Activated naive CD4-positive, alpha-beta T cell treated with anti-CD3 and anti-CD28 coated beads, Interleukin-2, amount 10 ng/mL, durations not matched to agents 7 days and 5 days (primary cell): ENCODE measurements around the gene GABRB1.

Experiments used
- CTCF ChIA-PET: fragments of 350-600 bp; sonication (Branson Sonifier 250); formaldehyde crosslinking; loops from one replicate; lab custom pipeline; 2021; ENCODE audit warnings: antibody characterized with exemption; lab: Charles Lee
- DNase-seq: peaks from one replicate; pipeline ENCODE4 v3.0.0-alpha.2; 2020
- H3K27ac Mint-ChIP-seq: one replicate; pipeline ENCODE4 v1.8.0; 2021; ENCODE audit warnings: mild to moderate bottlenecking, moderate library complexity, mixed read lengths
- H3K27me3 Mint-ChIP-seq: one replicate; pipeline ENCODE4 v1.8.0; 2021; ENCODE audit warnings: mild to moderate bottlenecking, mixed read lengths
- H3K36me3 Mint-ChIP-seq: one replicate; pipeline ENCODE4 v1.8.0; 2021; ENCODE audit warnings: mixed read lengths
- H3K4me1 Mint-ChIP-seq: one replicate; pipeline ENCODE4 v1.8.0; 2021; ENCODE audit warnings: mixed read lengths
- H3K4me3 Mint-ChIP-seq: one replicate; pipeline ENCODE4 v1.8.0; 2021; ENCODE audit warnings: mild to moderate bottlenecking, moderate library complexity, mixed read lengths
- H3K9me3 Mint-ChIP-seq: one replicate; pipeline ENCODE4 v1.8.0; 2021; ENCODE audit warnings: mixed read lengths

Gene GABRB1

DNA sequence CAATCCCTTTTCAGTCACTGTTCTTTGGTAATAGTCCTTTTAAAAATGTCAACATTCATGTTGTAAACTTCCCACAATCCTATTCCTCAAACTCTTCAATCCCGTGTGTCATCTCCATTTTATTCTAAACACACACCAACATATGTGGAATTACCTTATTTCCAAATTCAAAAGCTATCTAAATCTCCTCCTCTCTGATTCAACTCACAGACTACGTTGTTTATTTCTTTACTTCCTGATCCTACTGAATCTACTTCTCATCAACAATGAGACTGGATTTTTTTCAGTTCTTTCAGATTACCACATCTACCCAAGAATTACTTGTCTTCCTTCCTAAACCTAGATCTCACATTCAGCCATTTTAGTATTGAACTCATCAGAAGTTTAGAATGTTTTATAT, 188.2 kb downstream of the GABRB1 start:
- Mint-ChIP-seq H3K4me3 (no peak overlapping the region), H3K27me3 (no peaks in the 10 kb centered on the region), H3K9me3 (no peaks in the 10 kb centered on the region), H3K27ac (no peak overlapping the region), H3K4me1 (no peaks in the 10 kb centered on the region), H3K36me3 (no peaks in the 10 kb centered on the region)
- DNase-seq: no peak
- CTCF ChIA-PET: no interaction called here

DNA sequence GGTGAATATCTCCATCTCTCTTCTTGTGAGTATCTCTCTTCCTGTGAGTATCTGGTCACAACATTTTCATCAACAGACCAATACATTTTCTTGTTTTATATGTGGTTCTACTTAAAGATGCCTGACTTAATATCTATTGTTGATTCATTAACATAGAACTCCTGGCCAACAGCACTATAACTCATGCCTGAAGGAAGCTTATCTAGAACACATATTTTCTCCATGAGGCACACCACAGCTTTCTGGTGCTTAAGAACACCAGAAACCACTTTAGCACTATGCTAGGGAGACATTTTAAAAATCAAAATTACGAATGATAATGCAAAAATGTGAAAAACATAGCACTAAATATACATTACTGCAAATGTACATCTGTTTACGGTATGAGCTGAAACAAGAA, 190.4 kb downstream of the GABRB1 start:
- Mint-ChIP-seq H3K9me3 (no peaks in the 10 kb centered on the region), H3K36me3 (no peaks in the 10 kb centered on the region), H3K4me3 (no peak overlapping the region), H3K4me1 (no peaks in the 10 kb centered on the region), H3K27ac (no peak overlapping the region), H3K27me3 (no peaks in the 10 kb centered on the region)
- CTCF ChIA-PET: no interaction called here
- DNase-seq: no peak

GRCh38 chr4:47222276-47222675, 190.9 kb downstream of the GABRB1 start:
- CTCF ChIA-PET: no interaction called here
- no peak overlapping the region for H3K4me3 Mint-ChIP-seq
- no peaks in the 10 kb centered on the region for H3K9me3 Mint-ChIP-seq

DNA sequence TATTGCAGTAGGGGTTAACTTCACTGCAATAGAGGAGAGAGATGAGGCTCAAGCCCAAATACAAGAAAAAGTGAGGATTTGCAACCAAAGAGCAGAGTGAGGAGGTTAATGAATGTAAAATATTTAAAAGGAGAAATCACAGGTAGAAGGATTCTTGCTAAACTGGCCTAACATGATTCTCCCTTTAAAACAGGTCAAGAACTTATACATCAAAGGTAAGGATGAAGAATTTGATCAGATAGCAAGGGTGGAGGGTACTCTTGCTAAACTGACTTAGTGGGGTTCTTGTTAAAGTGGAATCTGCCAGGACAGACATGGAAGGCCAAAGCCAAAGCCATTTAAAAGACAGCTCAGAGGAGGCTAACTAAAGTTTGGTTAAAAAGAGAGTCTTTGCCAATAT, 193.0 kb downstream of the GABRB1 start:
- CTCF ChIA-PET: interaction anchor here (0.6 kb wide), 1 partner anchor 24 kb away, joined by 3 read pairs; no protein-coding TSS in a partner anchor
- no peak overlapping the region for H3K4me3 Mint-ChIP-seq
- no peak overlapping the region for H3K27ac Mint-ChIP-seq

More at GRCh38 chr4:47222276-47222675, 190.9 kb downstream of the GABRB1 start:
- Mint-ChIP-seq H3K27me3 (no peaks in the 10 kb centered on the region), H3K4me1 (no peaks in the 10 kb centered on the region), H3K27ac (no peak overlapping the region), H3K36me3 (no peaks in the 10 kb centered on the region)
- DNase-seq: no peak

GRCh38 chr4:47235721-47236120, 204.4 kb downstream of the GABRB1 start:
- Mint-ChIP-seq H3K27me3 (no peaks in the 10 kb centered on the region), H3K36me3 (no peaks in the 10 kb centered on the region), H3K9me3 (no peaks in the 10 kb centered on the region), H3K4me1 (no peaks in the 10 kb centered on the region), H3K4me3 (no peak overlapping the region), H3K27ac (no peak overlapping the region)
- no peak for DNase-seq
- CTCF ChIA-PET: no interaction called here

More for the DNA sequence above, 193.0 kb downstream of the GABRB1 start:
- Mint-ChIP-seq H3K36me3 (no peaks in the 10 kb centered on the region), H3K4me1 (no peaks in the 10 kb centered on the region), H3K9me3 (no peaks in the 10 kb centered on the region), H3K27me3 (no peaks in the 10 kb centered on the region)
- no peak for DNase-seq

DNA sequence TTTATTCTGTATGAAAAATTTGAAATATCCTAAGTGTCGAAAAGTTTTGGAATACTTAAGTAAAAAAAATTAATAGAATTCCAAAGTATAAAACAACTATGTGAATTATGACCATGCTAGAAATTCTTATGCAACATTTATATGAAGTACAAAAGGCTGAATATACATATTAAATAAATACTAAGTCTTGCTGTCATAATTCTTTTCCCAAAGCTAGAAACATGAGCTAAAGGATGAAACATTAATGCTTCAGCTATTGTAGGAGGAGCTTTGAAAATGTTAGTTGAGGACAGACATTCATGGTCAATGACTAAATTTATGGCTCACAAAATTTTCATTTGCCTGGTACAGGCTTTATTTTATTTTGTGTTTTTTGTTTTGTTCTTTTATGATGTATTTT, 207.3 kb downstream of the GABRB1 start:
- no peak overlapping the region for H3K4me3 Mint-ChIP-seq
- H3K36me3 Mint-ChIP-seq: no peaks in the 10 kb centered on the region
- no peaks in the 10 kb centered on the region for H3K27me3 Mint-ChIP-seq
- H3K27ac Mint-ChIP-seq: no peak overlapping the region
- H3K9me3 Mint-ChIP-seq: no peaks in the 10 kb centered on the region
- CTCF ChIA-PET: no interaction called here
- DNase-seq: no peak
- H3K4me1 Mint-ChIP-seq: no peaks in the 10 kb centered on the region

- Mint-ChIP-seq H3K27me3 (no peaks in the 10 kb centered on the region), H3K9me3 (no peaks in the 10 kb centered on the region), H3K36me3 (no peaks in the 10 kb centered on the region), H3K4me1 (no peaks in the 10 kb centered on the region), H3K27ac (no peak overlapping the region), H3K4me3 (no peak overlapping the region)
- CTCF ChIA-PET: no interaction called here
- DNase-seq: no peak
Observed at GRCh38 chr4:47239649-47240048, 208.3 kb downstream of the GABRB1 start.

- H3K4me3 Mint-ChIP-seq: no peak overlapping the region
- no peak overlapping the region for H3K27ac Mint-ChIP-seq
- CTCF ChIA-PET: no interaction called here
- H3K4me1 Mint-ChIP-seq: no peaks in the 10 kb centered on the region
- no peaks in the 10 kb centered on the region for H3K9me3 Mint-ChIP-seq
- no peaks in the 10 kb centered on the region for H3K36me3 Mint-ChIP-seq
- H3K27me3 Mint-ChIP-seq: no peaks in the 10 kb centered on the region
- no peak for DNase-seq
Observed at GRCh38 chr4:47251348-47252135, 220.2 kb downstream of the GABRB1 start.

DNA sequence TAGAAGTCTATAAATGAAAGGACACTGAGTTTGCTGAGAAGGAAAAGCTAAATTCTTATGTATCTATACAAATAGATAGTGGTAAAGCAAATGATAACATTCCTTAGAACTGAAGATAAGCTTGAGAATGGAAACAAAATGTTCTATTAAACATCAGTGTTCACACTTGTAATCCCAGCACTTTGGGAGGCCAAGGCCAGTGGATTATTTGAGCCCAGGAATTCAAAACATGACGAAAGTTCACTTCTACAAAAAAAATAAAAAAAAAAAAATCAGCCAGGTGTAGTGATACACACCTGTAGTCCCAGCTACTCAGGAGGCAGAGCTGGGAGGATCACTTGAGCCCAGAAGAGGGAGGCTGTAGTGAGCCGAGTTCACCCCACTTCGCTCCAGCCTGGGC, 232.4 kb downstream of the GABRB1 start:
- no peaks in the 10 kb centered on the region for H3K9me3 Mint-ChIP-seq

DNA sequence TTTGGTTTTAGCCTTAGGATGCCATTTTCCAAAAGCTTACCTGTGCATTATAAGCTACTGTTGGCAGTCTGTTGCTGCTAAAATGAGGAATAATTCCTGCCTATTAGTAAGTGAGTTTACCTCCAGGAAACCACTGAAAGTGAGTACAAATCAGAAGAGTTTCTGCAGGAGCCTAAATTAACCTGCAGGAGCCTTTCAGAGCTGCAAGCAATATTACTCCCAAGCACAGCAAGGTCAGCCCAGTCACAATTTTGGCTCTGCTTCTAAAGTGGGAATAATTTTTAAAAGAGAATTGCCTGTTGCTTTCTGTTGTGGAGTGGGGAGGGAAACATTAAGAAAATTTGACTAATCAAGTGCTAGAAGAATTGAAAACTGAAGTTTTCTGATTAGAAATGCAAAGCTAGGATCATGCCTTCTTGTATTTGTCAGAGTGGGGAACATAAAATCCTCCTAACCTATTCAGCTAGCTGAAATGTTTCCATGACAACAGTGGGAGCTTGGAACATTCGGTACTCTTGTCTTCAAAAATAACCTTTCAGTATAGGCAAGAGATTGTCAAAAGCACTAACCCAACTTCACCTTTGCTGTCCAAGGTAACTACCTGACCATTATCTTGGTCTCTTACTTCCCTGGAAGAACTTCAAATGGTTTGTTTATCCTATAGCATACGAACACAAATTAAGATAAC, 239.0 kb downstream of the GABRB1 start:
- Mint-ChIP-seq H3K27me3 (no peaks in the 10 kb centered on the region), H3K27ac (no peak overlapping the region), H3K9me3 (no peaks in the 10 kb centered on the region), H3K36me3 (no peaks in the 10 kb centered on the region), H3K4me3 (no peak overlapping the region), H3K4me1 (no peaks in the 10 kb centered on the region)
- CTCF ChIA-PET: no interaction called here
- no peak for DNase-seq

More for the DNA sequence above, 232.4 kb downstream of the GABRB1 start:
- no peak for DNase-seq
- Mint-ChIP-seq H3K4me3 (no peak overlapping the region), H3K27ac (no peak overlapping the region), H3K36me3 (no peaks in the 10 kb centered on the region), H3K27me3 (no peaks in the 10 kb centered on the region), H3K4me1 (no peaks in the 10 kb centered on the region)
- CTCF ChIA-PET: no interaction called here

- no peak for DNase-seq
- Mint-ChIP-seq H3K36me3 (no peaks in the 10 kb centered on the region), H3K27me3 (no peaks in the 10 kb centered on the region), H3K4me1 (no peaks in the 10 kb centered on the region), H3K27ac (no peak overlapping the region), H3K9me3 (no peaks in the 10 kb centered on the region), H3K4me3 (no peak overlapping the region)
- CTCF ChIA-PET: no interaction called here
Observed at GRCh38 chr4:47271291-47271690, 239.9 kb downstream of the GABRB1 start.

- H3K4me3 Mint-ChIP-seq: no peak overlapping the region
- no peaks in the 10 kb centered on the region for H3K36me3 Mint-ChIP-seq
- no peak for DNase-seq
- H3K9me3 Mint-ChIP-seq: no peaks in the 10 kb centered on the region
- no peaks in the 10 kb centered on the region for H3K27me3 Mint-ChIP-seq
- no peak overlapping the region for H3K27ac Mint-ChIP-seq
- CTCF ChIA-PET: no interaction called here
- no peaks in the 10 kb centered on the region for H3K4me1 Mint-ChIP-seq
Observed at GRCh38 chr4:47274901-47275300, 243.5 kb downstream of the GABRB1 start.

- Mint-ChIP-seq H3K9me3 (no peaks in the 10 kb centered on the region), H3K4me1 (no peaks in the 10 kb centered on the region), H3K36me3 (no peaks in the 10 kb centered on the region), H3K27me3 (no peaks in the 10 kb centered on the region), H3K27ac (no peak overlapping the region), H3K4me3 (no peak overlapping the region)
- CTCF ChIA-PET: no interaction called here
- DNase-seq: no peak
Observed at GRCh38 chr4:47275595-47275994, 244.2 kb downstream of the GABRB1 start.

DNA sequence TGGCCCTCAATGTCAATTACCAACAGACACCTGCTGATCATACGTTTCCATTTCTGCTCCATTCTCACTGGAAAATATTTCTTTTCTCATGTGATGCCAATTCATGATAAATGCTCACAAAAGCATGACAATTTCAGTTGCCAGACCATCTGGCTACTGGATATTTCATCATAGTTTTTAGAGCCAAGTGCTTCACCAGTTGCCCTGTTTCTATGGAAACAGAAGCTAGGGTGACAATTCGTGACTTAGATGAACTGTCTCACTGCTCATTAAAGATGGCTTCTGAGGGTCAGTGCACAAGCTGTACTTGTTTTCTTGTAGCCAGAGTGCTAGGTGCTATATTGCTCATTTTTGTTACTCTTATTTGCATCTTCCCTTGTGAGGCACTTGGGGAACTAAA, 247.3 kb downstream of the GABRB1 start:
- CTCF ChIA-PET: no interaction called here
- H3K27me3 Mint-ChIP-seq: no peaks in the 10 kb centered on the region

GRCh38 chr4:47287735-47288134, 256.4 kb downstream of the GABRB1 start:
- Mint-ChIP-seq H3K36me3 (no peaks in the 10 kb centered on the region), H3K27me3 (no peaks in the 10 kb centered on the region), H3K27ac (no peak overlapping the region), H3K9me3 (no peaks in the 10 kb centered on the region), H3K4me3 (no peak overlapping the region), H3K4me1 (no peaks in the 10 kb centered on the region)
- DNase-seq: no peak
- CTCF ChIA-PET: no interaction called here

More for the DNA sequence above, 247.3 kb downstream of the GABRB1 start:
- Mint-ChIP-seq H3K4me3 (no peak overlapping the region), H3K4me1 (no peaks in the 10 kb centered on the region), H3K36me3 (no peaks in the 10 kb centered on the region), H3K9me3 (no peaks in the 10 kb centered on the region), H3K27ac (no peak overlapping the region)
- DNase-seq: no peak
